DOHH2 (cell line): ENCODE results near the gene MBD3.

Source experiments
- H3F3A ChIP-seq: fragments of 200-600 bp; sonication (generic), shearing (Covaris generic); 2 replicates; pipeline ENCODE4 v1.6.0; 2016; ENCODE audit warnings: antibody characterized with exemption, mild to moderate bottlenecking; ENCODE audit not compliant: control insufficient read depth, insufficient read depth
- H3K27ac ChIP-seq: fragments of 200-600 bp; sonication (generic); 2 replicates; pipeline ENCODE4 v1.5.1; 2014; ENCODE audit warnings: low read depth, mild to moderate bottlenecking, low read length, moderate library complexity
- H3K27me3 ChIP-seq: fragments of 200-600 bp; sonication (generic); 2 replicates; pipeline ENCODE4 v1.6.1; 2014; ENCODE audit warnings: mild to moderate bottlenecking, low read length, mixed read lengths; ENCODE audit not compliant: control insufficient read depth
- H3K36me3 ChIP-seq: fragments of 200-600 bp; sonication (generic); 2 replicates; pipeline ENCODE4 v1.6.1; 2014; ENCODE audit warnings: mild to moderate bottlenecking, low read length, moderate library complexity, mixed read lengths; ENCODE audit not compliant: control insufficient read depth
- H3K4me1 ChIP-seq: fragments of 200-600 bp; sonication (generic); 2 replicates; pipeline ENCODE4 v1.6.1; 2014; ENCODE audit warnings: mild to moderate bottlenecking, low read length, mixed read lengths; ENCODE audit not compliant: control insufficient read depth
- H3K4me2 ChIP-seq: fragments of 200-600 bp; sonication (generic); 2 replicates; pipeline ENCODE4 v1.6.0; 2014; ENCODE audit warnings: mild to moderate bottlenecking, low read length, moderate library complexity
- H3K4me3 ChIP-seq: fragments of 200-600 bp; sonication (generic); 2 replicates; pipeline ENCODE4 v1.5.1; 2014; ENCODE audit warnings: mild to moderate bottlenecking, low read length, mixed read lengths
- H3K79me2 ChIP-seq: fragments of 200-600 bp; sonication (generic); 2 replicates; pipeline ENCODE4 v1.6.1; 2014; ENCODE audit warnings: mild to moderate bottlenecking, low read length, mixed read lengths; ENCODE audit not compliant: control insufficient read depth
- H3K9me2 ChIP-seq: fragments of 200-600 bp; sonication (generic); replicated peaks from 2 replicates; pipeline ENCODE4 v1.6.1; 2014; ENCODE audit warnings: mild to moderate bottlenecking, low read length, mixed read lengths; ENCODE audit not compliant: control insufficient read depth
- H3K9me3 ChIP-seq: fragments of 200-600 bp; sonication (generic); 2 replicates; pipeline ENCODE4 v1.6.1; 2014; ENCODE audit warnings: antibody characterized with exemption, low read length, mixed read lengths; ENCODE audit not compliant: control insufficient read depth, insufficient read depth
- H4K20me1 ChIP-seq: fragments of 200-600 bp; sonication (generic); 2 replicates; pipeline ENCODE4 v1.6.0; 2014; ENCODE audit warnings: low read depth, mild to moderate bottlenecking, antibody characterized with exemption, low read length, moderate library complexity; ENCODE audit not compliant: control insufficient read depth, insufficient read depth
- EZH2phosphoT487 ChIP-seq: fragments of 200-600 bp; sonication (generic); IDR thresholded peaks from 2 replicates; pipeline ENCODE4 v1.6.1; 2017; ENCODE audit warnings: borderline replicate concordance, mild to moderate bottlenecking, antibody characterized with exemption, low read length, moderate library complexity, mixed read lengths
- TF ChIP-seq, protein P1 (sequence below): fragments of 200-600 bp; sonication (generic); IDR thresholded peaks from one replicate; pipeline ENCODE4 v1.5.1; 2014; ENCODE audit warnings: antibody characterized with exemption, mild to moderate bottlenecking, low read depth, low read length; ENCODE audit not compliant: poor library complexity, severe bottlenecking

Gene MBD3

DNA sequence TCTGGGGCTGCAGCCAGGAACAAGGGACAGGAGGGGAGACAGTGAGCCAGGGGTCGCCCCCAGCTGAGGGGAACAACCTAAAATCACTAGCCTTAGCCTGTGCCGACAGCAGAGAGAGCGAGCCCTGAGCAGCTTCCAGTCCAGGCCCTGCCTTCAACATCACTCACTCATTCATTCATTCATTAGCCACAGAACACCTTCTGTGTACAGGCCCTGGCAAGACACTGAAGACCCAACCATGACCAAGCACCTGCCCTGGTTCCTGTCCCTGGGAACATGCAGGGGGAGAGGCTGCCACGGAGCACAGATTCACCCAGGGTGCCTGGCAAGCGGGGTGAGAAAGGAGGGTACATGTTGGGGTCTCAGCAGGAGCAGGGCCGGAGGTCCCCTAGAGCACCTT lies 29.4 kb downstream of the MBD3 start:
- no peaks in the 10 kb centered on the region for H3F3A ChIP-seq
- no peaks in the 10 kb centered on the region for H3K9me3 ChIP-seq
- H3K27ac ChIP-seq, result no peak overlapping the region
- no peaks in the 10 kb centered on the region for H3K9me2 ChIP-seq
- no peaks in the 10 kb centered on the region for H3K27me3 ChIP-seq
- H3K4me2 ChIP-seq, result no peak overlapping the region
- no peak overlapping the region for H3K4me3 ChIP-seq
- peaks cover 3% of the 10 kb centered on the region; the same call in 1 of the 2 replicates for H3K4me1 ChIP-seq
- H3K79me2 ChIP-seq, result peaks cover 5% of the 10 kb centered on the region; the same call in 1 of the 2 replicates
- H4K20me1 ChIP-seq, result no peaks in the 10 kb centered on the region
- H3K36me3 ChIP-seq, result no peaks in the 10 kb centered on the region
- TF ChIP-seq, protein P1, sequence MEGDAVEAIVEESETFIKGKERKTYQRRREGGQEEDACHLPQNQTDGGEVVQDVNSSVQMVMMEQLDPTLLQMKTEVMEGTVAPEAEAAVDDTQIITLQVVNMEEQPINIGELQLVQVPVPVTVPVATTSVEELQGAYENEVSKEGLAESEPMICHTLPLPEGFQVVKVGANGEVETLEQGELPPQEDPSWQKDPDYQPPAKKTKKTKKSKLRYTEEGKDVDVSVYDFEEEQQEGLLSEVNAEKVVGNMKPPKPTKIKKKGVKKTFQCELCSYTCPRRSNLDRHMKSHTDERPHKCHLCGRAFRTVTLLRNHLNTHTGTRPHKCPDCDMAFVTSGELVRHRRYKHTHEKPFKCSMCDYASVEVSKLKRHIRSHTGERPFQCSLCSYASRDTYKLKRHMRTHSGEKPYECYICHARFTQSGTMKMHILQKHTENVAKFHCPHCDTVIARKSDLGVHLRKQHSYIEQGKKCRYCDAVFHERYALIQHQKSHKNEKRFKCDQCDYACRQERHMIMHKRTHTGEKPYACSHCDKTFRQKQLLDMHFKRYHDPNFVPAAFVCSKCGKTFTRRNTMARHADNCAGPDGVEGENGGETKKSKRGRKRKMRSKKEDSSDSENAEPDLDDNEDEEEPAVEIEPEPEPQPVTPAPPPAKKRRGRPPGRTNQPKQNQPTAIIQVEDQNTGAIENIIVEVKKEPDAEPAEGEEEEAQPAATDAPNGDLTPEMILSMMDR, result no peak
- no peak for TF ChIP-seq EZH2phosphoT487

- Histone ChIP-seq H3K4me3 (no peak overlapping the region), H3K36me3 (no peaks in the 10 kb centered on the region), H3K4me1 (no peaks in the 10 kb centered on the region), H3K27me3 (no peaks in the 10 kb centered on the region), H3K27ac (no peak overlapping the region), H3K9me2 (no peaks in the 10 kb centered on the region), H3F3A (no peaks in the 10 kb centered on the region), H4K20me1 (no peaks in the 10 kb centered on the region), H3K9me3 (no peaks in the 10 kb centered on the region), H3K4me2 (no peak overlapping the region), H3K79me2 (peaks cover 5% of the 10 kb centered on the region; the same call in 1 of the 2 replicates)
- TF ChIP-seq, protein P1, result no peak
- TF ChIP-seq EZH2phosphoT487, result no peak
Measured at GRCh38 chr19:1561236-1561842, 31.3 kb downstream of the MBD3 start.

- no peaks in the 10 kb centered on the region for H3K9me3 ChIP-seq
- no peaks in the 10 kb centered on the region for H3K4me1 ChIP-seq
- H3K9me2 ChIP-seq, result no peaks in the 10 kb centered on the region
- no peak overlapping the region for H3K4me3 ChIP-seq
- no peaks in the 10 kb centered on the region for H3K27me3 ChIP-seq
- H4K20me1 ChIP-seq, result no peaks in the 10 kb centered on the region
- H3F3A ChIP-seq, result no peaks in the 10 kb centered on the region
- TF ChIP-seq, protein P1, result no peak
- no peak for TF ChIP-seq EZH2phosphoT487
- H3K27ac ChIP-seq, result no peak overlapping the region
- H3K79me2 ChIP-seq, result no peaks in the 10 kb centered on the region; the same call in 1 of the 2 replicates
- H3K36me3 ChIP-seq, result no peaks in the 10 kb centered on the region
- no peak overlapping the region for H3K4me2 ChIP-seq
Measured at GRCh38 chr19:1560286-1560882, 32.3 kb downstream of the MBD3 start.
